IPS-18a (cell line): ENCODE measurements around the gene RELT.

Experiments used
- H3K27ac ChIP-seq: one replicate; pipeline ENCODE4 v1.5.1; 2013; ENCODE audit warnings: low read length
- H3K27me3 ChIP-seq: one replicate; pipeline ENCODE4 v1.6.1; 2013; ENCODE audit warnings: mild to moderate bottlenecking, low read length; ENCODE audit not compliant: control insufficient read depth, insufficient read depth
- H3K36me3 ChIP-seq: one replicate; pipeline ENCODE4 v1.6.1; 2013; ENCODE audit warnings: low read depth, low read length; ENCODE audit not compliant: control insufficient read depth
- H3K4me1 ChIP-seq: one replicate; pipeline ENCODE4 v1.6.1; 2013; ENCODE audit warnings: low read depth, low read length; ENCODE audit not compliant: control insufficient read depth
- H3K4me3 ChIP-seq: one replicate; pipeline ENCODE4 v1.5.1; 2013; ENCODE audit warnings: low read length
- H3K9ac ChIP-seq: one replicate; pipeline ENCODE4 v1.6.1; 2013; ENCODE audit warnings: mild to moderate bottlenecking, low read length, moderate library complexity
- H3K9me3 ChIP-seq: one replicate; pipeline ENCODE4 v1.6.1; 2013; ENCODE audit warnings: low read depth, low read length; ENCODE audit not compliant: control insufficient read depth

The RELT gene

DNA sequence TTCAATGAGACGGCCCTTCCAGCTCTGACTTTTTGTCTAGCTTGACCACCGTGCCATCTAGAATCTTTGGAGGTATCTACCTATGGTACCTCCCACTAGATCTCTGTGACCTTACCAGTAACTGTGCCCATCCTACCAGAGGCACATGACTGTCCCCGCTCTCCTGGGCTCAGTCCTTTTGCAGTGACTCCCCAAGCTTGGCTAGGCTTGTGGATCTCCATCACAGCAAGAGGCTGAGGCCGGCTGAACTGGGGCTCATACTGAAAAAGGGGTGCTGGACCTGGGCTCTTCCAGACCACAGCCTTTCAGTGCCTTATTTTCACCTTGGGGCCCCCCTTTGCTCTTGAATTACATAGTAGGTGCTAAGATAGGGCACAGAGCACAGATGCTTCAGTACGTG, 27.3 kb downstream of the RELT start:
- peaks cover 5% of the 10 kb centered on the region for H3K4me1 ChIP-seq
- no peak overlapping the region for H3K4me3 ChIP-seq
- no peaks in the 10 kb centered on the region for H3K27me3 ChIP-seq
- no peak overlapping the region for H3K27ac ChIP-seq
- H3K9ac ChIP-seq = no peak overlapping the region
- no peaks in the 10 kb centered on the region for H3K36me3 ChIP-seq
- H3K9me3 ChIP-seq = no peaks in the 10 kb centered on the region

DNA sequence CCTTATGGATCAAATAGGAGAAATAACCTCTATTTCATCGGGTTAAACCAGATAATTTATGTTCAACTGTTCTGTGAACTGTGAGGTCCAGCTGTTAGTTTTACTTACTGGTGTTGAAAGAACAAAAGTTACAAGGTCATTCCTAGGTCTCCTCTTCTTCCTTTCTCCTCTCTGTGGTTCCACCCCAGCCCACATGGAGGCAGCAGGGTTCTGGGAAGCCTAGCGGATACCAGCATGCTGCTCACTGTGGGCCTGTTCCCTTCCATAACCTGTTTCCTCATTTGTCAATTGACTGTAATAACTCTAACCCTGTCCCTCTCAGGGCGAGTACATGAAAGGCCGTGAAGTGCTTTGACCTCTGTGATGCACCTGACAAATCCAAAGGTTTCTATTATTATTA, 27.8 kb downstream of the RELT start:
- H3K27ac ChIP-seq = no peak overlapping the region

DNA sequence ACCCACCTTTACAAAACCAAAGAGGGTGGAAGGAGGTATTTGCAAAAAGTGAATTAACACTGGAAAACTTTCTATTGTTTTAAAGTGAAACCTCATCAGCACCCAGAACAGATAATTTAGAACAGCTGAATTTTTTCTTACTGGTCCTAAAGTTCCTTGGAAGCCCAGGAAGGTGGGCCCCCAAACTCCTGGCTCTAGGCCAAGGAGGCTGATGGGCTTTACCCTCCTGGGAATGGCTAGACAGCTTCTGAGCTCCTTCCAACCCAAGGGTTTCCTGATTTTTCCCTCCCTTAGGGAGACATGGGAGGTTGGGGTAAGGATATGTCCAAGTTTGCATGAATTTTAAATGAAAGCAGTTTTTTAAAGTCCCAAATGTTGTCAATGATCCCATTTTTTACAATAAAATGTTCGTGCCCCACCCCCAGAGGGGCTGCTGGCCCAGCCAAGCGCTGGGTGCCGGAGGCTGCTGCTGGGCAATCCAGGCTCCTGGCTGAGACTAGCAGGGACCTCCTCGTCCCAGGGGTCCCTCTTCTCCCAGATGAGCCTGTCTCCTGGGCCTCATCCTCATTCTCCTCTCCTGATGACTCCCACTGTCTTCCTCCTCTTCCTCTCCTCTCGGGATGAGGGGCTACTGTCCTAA, 28.4 kb downstream of the RELT start:
- no peak overlapping the region for H3K4me3 ChIP-seq
- H3K27ac ChIP-seq = no peak overlapping the region
- peaks cover 5% of the 10 kb centered on the region for H3K4me1 ChIP-seq
- H3K36me3 ChIP-seq = no peaks in the 10 kb centered on the region
- no peaks in the 10 kb centered on the region for H3K9me3 ChIP-seq
- no peak overlapping the region for H3K9ac ChIP-seq
- no peaks in the 10 kb centered on the region for H3K27me3 ChIP-seq

More for the DNA sequence above, 27.8 kb downstream of the RELT start:
- H3K36me3 ChIP-seq = no peaks in the 10 kb centered on the region
- H3K27me3 ChIP-seq = no peaks in the 10 kb centered on the region
- H3K9me3 ChIP-seq = no peaks in the 10 kb centered on the region
- H3K4me1 ChIP-seq = peaks cover 5% of the 10 kb centered on the region
- no peak overlapping the region for H3K9ac ChIP-seq
- no peak overlapping the region for H3K4me3 ChIP-seq

GRCh38 chr11:73405146-73405510, 28.9 kb downstream of the RELT start:
- no peak overlapping the region for H3K4me3 ChIP-seq
- no peaks in the 10 kb centered on the region for H3K36me3 ChIP-seq
- H3K27ac ChIP-seq = no peak overlapping the region
- H3K4me1 ChIP-seq = peaks cover 5% of the 10 kb centered on the region
- no peaks in the 10 kb centered on the region for H3K27me3 ChIP-seq
- H3K9ac ChIP-seq = no peak overlapping the region
- no peaks in the 10 kb centered on the region for H3K9me3 ChIP-seq

DNA sequence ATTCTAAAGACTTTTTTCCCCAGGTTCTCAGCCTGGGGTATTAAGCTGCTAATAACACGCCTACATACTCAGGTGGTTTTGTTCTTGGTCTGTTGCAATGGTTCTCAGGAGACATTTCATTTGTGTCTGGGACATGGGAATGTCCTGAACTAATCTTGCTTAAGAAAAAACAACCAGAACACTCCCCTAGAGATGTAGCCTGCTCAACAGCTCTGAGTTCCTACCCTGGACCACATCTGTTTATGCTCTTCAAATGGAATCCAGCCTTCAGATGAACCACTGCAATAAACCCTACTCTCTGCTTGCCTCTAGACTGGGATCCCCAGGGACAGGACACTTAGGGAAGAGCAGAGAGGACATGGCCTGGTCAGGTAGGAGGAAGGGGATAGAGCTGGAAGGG, 29.9 kb downstream of the RELT start:
- Histone ChIP-seq H3K27ac (no peak overlapping the region), H3K9ac (no peak overlapping the region), H3K27me3 (no peaks in the 10 kb centered on the region), H3K9me3 (no peaks in the 10 kb centered on the region), H3K36me3 (no peaks in the 10 kb centered on the region), H3K4me1 (peaks cover 5% of the 10 kb centered on the region), H3K4me3 (no peak overlapping the region)

DNA sequence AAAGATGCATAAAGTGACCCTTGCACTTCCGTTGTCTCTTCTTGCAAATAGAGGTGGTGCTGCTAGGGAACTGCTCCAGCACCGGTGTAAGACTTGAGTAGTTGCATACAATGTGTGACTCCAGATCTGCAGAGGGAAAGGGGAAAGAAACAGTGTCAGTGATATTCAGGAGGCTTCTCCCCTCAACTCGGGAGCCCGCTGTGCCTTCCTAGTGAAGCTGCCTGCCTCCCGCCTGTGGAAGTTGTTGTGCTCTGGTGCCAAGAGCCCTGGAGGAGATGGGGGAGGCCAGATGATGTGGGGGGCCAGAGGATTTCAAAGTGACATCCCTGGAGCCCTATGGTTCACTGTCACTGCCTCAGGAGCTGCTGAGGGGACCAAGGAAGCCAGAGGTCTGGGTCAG, 30.4 kb downstream of the RELT start:
- Histone ChIP-seq H3K9ac (no peak overlapping the region), H3K9me3 (no peaks in the 10 kb centered on the region), H3K27ac (no peak overlapping the region), H3K4me3 (no peak overlapping the region), H3K36me3 (no peaks in the 10 kb centered on the region), H3K4me1 (peaks cover 5% of the 10 kb centered on the region), H3K27me3 (no peaks in the 10 kb centered on the region)

DNA sequence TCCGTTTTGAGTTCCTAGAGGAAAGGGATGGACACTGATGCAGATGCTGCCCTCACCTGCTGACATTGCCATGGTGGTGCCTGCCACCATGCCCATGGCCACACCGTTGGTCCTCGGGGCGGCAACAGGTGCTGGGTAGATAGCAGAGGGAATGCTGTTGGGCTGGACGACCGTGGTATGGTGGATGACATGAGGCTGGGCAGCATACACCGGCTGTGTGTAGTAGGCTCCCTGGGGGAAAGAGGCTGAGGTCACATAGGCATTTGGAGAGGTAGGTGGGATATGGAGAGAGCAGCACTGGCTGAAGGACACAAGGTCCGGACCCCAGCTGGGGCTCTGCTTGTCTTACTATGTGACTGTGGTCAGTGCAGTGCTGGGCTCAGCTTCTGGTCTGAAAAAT, 33.2 kb downstream of the RELT start:
- no peaks in the 10 kb centered on the region for H3K36me3 ChIP-seq
- H3K27ac ChIP-seq = no peak overlapping the region

DNA sequence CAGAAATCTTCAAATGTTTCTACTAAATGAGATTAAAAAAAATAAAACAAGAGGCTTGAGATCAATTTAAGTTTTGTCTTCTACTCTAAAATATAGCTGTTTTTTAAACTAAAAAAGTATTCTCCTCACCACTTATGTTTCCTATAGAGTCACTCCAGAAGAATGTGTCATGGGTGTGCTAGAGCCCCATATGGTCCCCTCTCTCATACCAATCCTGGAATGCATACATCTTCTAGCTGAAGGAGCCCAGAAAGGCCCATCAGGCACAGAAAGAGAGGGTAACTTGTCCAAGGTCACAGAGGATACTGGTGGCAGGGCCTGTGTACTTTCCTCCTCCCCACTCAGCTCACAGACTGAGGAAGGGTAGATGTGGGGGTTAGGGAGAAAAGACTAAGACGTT, 34.4 kb downstream of the RELT start:
- Histone ChIP-seq H3K4me3 (no peak overlapping the region), H3K4me1 (no peaks in the 10 kb centered on the region), H3K9me3 (no peaks in the 10 kb centered on the region), H3K27me3 (no peaks in the 10 kb centered on the region), H3K9ac (no peak overlapping the region), H3K27ac (no peak overlapping the region), H3K36me3 (no peaks in the 10 kb centered on the region)

More for the DNA sequence above, 33.2 kb downstream of the RELT start:
- H3K9me3 ChIP-seq = no peaks in the 10 kb centered on the region
- no peak overlapping the region for H3K4me3 ChIP-seq
- no peaks in the 10 kb centered on the region for H3K27me3 ChIP-seq
- H3K9ac ChIP-seq = no peak overlapping the region
- H3K4me1 ChIP-seq = no peaks in the 10 kb centered on the region

GRCh38 chr11:73411031-73411430, 34.8 kb downstream of the RELT start:
- Histone ChIP-seq H3K9me3 (no peaks in the 10 kb centered on the region), H3K9ac (no peak overlapping the region), H3K4me3 (no peak overlapping the region), H3K27me3 (no peaks in the 10 kb centered on the region), H3K4me1 (no peaks in the 10 kb centered on the region), H3K27ac (no peak overlapping the region), H3K36me3 (no peaks in the 10 kb centered on the region)

- no peak overlapping the region for H3K4me3 ChIP-seq
- H3K27me3 ChIP-seq = no peaks in the 10 kb centered on the region
- no peaks in the 10 kb centered on the region for H3K9me3 ChIP-seq
- no peaks in the 10 kb centered on the region for H3K4me1 ChIP-seq
- H3K9ac ChIP-seq = no peak overlapping the region
- no peaks in the 10 kb centered on the region for H3K36me3 ChIP-seq
- H3K27ac ChIP-seq = no peak overlapping the region
Measured at GRCh38 chr11:73412308-73412707, 36.1 kb downstream of the RELT start.

GRCh38 chr11:73413256-73413655, 37.1 kb downstream of the RELT start:
- no peaks in the 10 kb centered on the region for H3K27me3 ChIP-seq
- H3K9me3 ChIP-seq = no peaks in the 10 kb centered on the region
- no peak overlapping the region for H3K27ac ChIP-seq
- no peaks in the 10 kb centered on the region for H3K36me3 ChIP-seq
- H3K4me1 ChIP-seq = no peaks in the 10 kb centered on the region
- H3K9ac ChIP-seq = no peak overlapping the region
- no peak overlapping the region for H3K4me3 ChIP-seq

GRCh38 chr11:73414977-73415651, 38.9 kb downstream of the RELT start:
- no peaks in the 10 kb centered on the region for H3K27me3 ChIP-seq
- no peak overlapping the region for H3K27ac ChIP-seq
- H3K4me1 ChIP-seq = no peaks in the 10 kb centered on the region
- H3K9me3 ChIP-seq = no peaks in the 10 kb centered on the region
- no peak overlapping the region for H3K4me3 ChIP-seq
- no peaks in the 10 kb centered on the region for H3K36me3 ChIP-seq
- no peak overlapping the region for H3K9ac ChIP-seq
